Bronchial epithelial cell (primary cell): ENCODE data around the gene TAF4B. TPM values are rescaled to one million over a fixed set of nuclear protein-coding genes. Genes with fewer than 3 reads are reported as not detected.
A peak's percentile ranks its signal among the peaks of the same experiment; 100 is the strongest.
"Not testable (repeated sequence)": the region's sequence is repeated elsewhere in the genome, so short reads cannot be mapped to it uniquely, and the experiment has no call there.

ENCODE experiments used
- DNase-seq: peaks from one replicate; pipeline ENCODE4 v3.0.0-alpha.2; 2010; ENCODE audit warnings: low read depth
- FAIRE-seq: peaks from 2 replicates; lab custom pipeline; 2011; peaks lifted over from hg19 to GRCh38; lab: Jason Lieb, UNC
- H3K27me3 ChIP-seq: 2 replicates; pipeline ENCODE4 v1.5.1; 2011; ENCODE audit warnings: low read length; ENCODE audit not compliant: control insufficient read depth, insufficient read depth
- H3K36me3 ChIP-seq: 2 replicates; pipeline ENCODE4 v1.5.1; 2011; ENCODE audit warnings: low read length; ENCODE audit not compliant: control insufficient read depth, insufficient read depth
- H3K4me3 ChIP-seq: 2 replicates; pipeline ENCODE4 v1.5.1; 2011; ENCODE audit warnings: mild to moderate bottlenecking, low read depth, low read length, control low read depth
- total RNA-seq: library from RNA; depleted of rRNA; stranded (reverse); fragments of >200 nt; gene quantifications from 2 replicates; pipeline ENCODE4 v1.2.1, GENCODE V29; 2014
- TF ChIP-seq, protein P1 (sequence below): IDR thresholded peaks from 2 replicates; pipeline ENCODE4 v1.5.1; 2011; ENCODE audit warnings: mild to moderate bottlenecking, moderate library complexity, low read length, control low read depth, inconsistent platforms; ENCODE audit not compliant: insufficient read depth, severe bottlenecking

Gene TAF4B
- total RNA-seq, 1 donor from 2014 or later: 6.6 TPM

DNA sequence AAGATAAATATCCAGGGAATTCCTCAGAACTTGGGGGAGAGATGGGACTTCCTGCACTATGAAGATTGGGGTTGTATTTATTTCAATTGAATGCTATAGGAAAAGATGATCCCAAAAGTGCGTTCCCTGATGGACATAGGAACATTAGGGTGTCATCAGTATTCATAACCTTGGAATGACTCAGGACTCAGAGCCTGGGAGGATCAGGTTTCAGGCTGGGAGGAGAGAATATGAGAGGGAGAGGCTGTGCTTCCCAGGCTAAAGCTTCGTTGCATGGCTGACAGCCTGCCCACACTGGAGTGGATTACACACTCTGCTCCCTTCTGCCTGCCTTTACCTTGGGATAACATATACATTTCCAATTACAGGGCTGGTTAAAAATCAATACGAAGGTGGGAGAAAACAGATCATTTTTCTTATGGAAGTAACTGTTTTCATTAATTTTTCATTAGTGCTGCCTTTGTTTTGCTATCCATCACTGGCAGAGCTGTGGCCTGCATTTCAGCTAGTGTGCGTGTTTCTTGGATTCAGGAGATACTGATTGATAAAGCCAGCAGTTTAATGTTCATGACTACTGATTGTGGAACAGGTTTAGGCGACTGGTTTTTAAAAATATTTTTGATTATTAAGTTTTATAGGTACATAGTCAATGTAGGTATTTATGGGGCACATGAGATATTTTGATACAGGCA, 203.4 kb downstream of the TAF4B start:
- DNase-seq (peak; percentile 88), FAIRE-seq (peak; percentile 95)
- TF ChIP-seq, protein P1, sequence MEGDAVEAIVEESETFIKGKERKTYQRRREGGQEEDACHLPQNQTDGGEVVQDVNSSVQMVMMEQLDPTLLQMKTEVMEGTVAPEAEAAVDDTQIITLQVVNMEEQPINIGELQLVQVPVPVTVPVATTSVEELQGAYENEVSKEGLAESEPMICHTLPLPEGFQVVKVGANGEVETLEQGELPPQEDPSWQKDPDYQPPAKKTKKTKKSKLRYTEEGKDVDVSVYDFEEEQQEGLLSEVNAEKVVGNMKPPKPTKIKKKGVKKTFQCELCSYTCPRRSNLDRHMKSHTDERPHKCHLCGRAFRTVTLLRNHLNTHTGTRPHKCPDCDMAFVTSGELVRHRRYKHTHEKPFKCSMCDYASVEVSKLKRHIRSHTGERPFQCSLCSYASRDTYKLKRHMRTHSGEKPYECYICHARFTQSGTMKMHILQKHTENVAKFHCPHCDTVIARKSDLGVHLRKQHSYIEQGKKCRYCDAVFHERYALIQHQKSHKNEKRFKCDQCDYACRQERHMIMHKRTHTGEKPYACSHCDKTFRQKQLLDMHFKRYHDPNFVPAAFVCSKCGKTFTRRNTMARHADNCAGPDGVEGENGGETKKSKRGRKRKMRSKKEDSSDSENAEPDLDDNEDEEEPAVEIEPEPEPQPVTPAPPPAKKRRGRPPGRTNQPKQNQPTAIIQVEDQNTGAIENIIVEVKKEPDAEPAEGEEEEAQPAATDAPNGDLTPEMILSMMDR: no peak
- no peak overlapping the region for H3K4me3 ChIP-seq
- H3K27me3 ChIP-seq: no peaks in the 10 kb centered on the region
- H3K36me3 ChIP-seq: no peaks in the 10 kb centered on the region

DNA sequence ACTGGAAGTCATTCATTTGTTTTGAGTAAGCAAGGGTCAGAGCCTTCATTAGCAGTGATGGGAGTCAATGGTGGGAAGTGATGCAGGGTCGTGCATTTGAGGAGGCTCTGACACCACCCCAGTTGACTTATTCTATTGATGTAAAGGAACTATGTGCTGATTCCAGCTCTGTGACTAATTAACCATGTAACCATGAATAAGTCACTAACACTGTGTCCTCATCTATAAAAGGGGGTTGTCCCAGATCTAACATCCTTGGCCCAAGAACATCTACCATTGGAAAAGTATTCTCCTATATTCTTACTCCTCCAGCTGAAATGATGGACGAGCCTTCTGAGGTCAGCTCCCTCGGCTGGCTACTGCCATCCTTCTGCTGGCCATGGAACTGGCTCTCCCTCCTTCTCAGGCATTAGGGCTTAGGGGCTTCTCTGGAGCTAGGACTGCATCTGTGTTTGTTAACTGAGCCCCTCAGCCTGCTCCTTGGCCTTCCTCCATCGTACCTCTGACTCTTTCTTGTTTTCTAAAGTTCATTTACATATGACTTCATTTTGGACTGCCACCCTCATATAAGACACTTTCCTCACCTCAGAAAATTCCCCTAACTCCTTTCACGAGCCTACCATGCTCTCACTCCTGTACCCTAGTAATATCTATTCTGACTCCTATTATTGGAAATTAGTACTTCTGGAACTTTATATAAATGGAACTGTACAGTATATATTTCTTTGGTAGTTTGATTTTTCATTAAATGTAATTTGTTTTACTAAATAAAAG, 206.6 kb downstream of the TAF4B start:
- Histone ChIP-seq H3K36me3 (no peaks in the 10 kb centered on the region), H3K4me3 (no peak overlapping the region), H3K27me3 (no peaks in the 10 kb centered on the region)
- TF ChIP-seq, protein P1: no peak
- FAIRE-seq (no peak), DNase-seq (no peak)

DNA sequence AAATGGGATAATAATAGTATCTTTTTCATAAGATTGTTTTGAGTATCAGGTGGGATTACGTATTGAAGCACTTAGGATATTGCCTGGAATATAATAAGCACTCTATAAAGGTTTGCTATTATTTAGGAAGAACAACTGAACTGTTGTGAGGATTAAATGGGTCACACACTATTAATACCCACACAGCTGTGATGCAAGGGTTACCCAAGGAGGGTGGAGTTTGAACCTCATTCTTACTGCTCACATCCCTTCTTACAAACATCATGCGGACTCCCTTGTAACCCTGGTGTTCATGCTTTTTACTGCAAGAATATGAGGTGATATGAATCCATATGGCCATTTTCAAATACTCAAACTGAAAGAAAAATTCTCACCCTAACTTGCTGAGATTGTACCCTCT, 208.6 kb downstream of the TAF4B start:
- Histone ChIP-seq H3K36me3 (no peaks in the 10 kb centered on the region), H3K27me3 (no peaks in the 10 kb centered on the region), H3K4me3 (no peak overlapping the region)
- TF ChIP-seq, protein P1: no peak
- no peak for FAIRE-seq
- no peak for DNase-seq

DNA sequence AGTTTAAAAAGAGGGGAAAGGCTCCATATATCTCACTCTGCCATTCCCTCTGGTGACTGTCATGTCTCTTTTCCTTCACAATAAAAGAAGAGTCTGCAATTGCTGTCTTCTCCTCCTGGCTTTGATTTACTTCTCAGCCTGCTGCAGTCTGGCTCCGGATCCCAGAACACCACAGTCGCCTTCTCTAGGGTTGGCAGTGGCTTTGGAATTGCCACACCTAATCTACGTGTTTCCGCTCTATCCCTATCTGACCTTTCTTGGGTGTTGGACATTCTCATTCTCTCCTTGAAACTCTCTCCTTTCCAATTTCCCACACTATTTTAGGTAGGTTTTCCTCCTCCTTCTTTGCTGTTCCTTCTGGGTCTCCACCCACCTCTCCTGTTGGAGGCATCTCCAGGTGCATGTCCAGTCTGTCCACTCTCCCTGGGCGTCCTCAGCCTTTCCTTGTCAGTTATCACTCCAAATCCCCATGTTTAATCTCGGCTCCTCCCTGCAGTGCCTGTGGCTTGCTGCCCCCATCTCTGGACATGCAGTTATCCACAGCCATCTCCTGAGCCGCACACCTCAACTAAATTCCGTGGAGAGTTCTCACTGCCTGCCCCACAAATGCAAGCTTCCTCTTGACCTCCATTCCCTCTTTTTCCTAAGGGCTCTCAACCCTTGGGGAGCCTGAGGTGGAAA, 209.3 kb downstream of the TAF4B start:
- no peak overlapping the region for H3K4me3 ChIP-seq
- no peaks in the 10 kb centered on the region for H3K36me3 ChIP-seq
- no peak for FAIRE-seq
- TF ChIP-seq, protein P1: no peak
- no peak for DNase-seq
- H3K27me3 ChIP-seq: no peaks in the 10 kb centered on the region

DNA sequence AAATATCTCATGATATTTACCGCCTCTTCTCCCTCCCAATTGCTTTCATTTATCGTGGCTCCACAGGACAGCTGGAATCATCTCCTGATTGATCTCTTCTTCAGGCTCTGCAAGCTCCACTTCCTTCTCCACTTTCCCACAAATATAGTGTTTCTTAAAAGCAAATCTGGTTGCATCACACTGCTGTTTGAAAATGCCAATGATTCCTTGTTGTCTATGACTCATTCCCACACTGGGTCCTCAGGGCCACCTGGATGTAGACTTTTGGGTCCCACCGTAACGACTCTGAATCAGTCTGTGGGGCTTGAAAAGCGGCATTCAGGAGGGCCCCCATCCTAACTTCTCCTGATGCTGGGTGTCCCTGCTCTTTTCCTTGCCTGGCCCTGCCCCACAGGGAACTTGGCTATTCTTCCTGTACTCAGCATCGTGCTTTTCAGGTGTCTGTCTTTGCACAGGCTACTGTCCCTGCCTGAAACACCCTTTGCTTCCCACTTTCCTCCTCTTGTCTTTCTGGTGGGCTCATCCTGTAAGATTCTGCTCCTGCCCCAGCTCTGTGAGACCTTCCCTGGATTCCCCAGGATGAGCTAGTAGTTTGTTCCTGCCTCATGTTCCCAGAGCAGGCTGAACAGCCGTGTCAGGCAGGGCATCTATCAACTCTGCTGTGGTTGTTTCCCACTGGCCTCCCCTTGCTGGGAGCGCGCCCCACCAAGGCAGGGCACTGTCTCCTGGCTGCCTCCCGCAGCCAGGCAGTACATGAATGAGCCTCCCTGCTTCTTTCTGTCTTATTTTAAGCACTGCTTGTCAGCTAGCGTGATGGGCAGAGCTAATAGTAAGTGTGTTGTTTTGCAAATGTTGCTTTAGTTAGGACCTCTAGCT, 210.2 kb downstream of the TAF4B start:
- Histone ChIP-seq H3K27me3 (no peaks in the 10 kb centered on the region), H3K36me3 (no peaks in the 10 kb centered on the region), H3K4me3 (no peak overlapping the region)
- TF ChIP-seq, protein P1: no peak
- peak; percentile 96 for FAIRE-seq
- peak; percentile 90 for DNase-seq

DNA sequence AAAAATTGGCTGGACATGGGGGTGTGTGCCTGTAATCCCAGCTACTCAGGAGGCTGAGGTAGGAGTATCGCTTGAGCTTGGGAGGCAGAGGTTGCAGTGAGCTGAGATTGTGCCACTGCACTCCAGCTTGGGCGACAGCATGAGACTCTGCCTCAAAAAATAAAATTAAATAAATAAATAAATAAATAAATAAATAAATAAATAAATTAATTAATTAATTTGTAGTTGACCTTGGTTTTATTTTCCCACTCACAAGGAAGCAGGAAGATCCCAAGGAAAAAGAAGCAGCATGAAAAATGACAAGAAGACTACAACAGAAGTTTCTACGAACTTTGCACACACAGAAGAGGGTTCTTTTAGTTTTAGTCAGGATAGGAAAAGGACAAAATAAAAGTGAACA, 211.4 kb downstream of the TAF4B start:
- not testable (repeated sequence) for FAIRE-seq, H3K27me3 ChIP-seq

More for the DNA sequence above, 211.4 kb downstream of the TAF4B start:
- H3K4me3 ChIP-seq, H3K36me3 ChIP-seq, DNase-seq: not testable (repeated sequence)
